GM12891 (cell line): ENCODE results near the gene UEVLD. TPM values are rescaled to one million over a fixed set of nuclear protein-coding genes. Genes with fewer than 3 reads are reported as not detected.

Experiments
- DNase-seq: peaks from one replicate; pipeline ENCODE4 v3.0.0; 2011; ENCODE audit warnings: low spot score; ENCODE audit not compliant: insufficient read length
- FAIRE-seq: peaks from 2 replicates; lab custom pipeline; 2011; peaks lifted over from hg19 to GRCh38; lab: Jason Lieb, UNC
- PAX5 ChIP-seq: IDR thresholded peaks from 2 replicates; pipeline ENCODE4 v1.6.1; 2011; ENCODE audit warnings: low read length, moderate library complexity, mild to moderate bottlenecking; ENCODE audit not compliant: insufficient read depth, severe bottlenecking
- POLR2A ChIP-seq: IDR thresholded peaks from 2 replicates; pipeline ENCODE4 v1.6.1; 2011; ENCODE audit warnings: low read depth, low read length, control low read depth
- POLR2AphosphoS5 ChIP-seq: IDR thresholded peaks from 2 replicates; pipeline ENCODE4 v1.6.1; 2011; ENCODE audit warnings: low read depth, low read length, control low read depth
- POU2F2 ChIP-seq: IDR thresholded peaks from 2 replicates; pipeline ENCODE4 v1.6.1; 2011; ENCODE audit warnings: low read depth, mild to moderate bottlenecking, control low read depth, low read length, moderate library complexity
- SPI1 ChIP-seq: IDR thresholded peaks from 2 replicates; pipeline ENCODE4 v1.6.1; 2011; ENCODE audit warnings: low read depth, low read length, control low read depth
- TAF1 ChIP-seq: IDR thresholded peaks from 2 replicates; pipeline ENCODE4 v1.6.1; 2011; ENCODE audit warnings: low read depth, low read length, control low read depth
- polyA plus RNA-seq: library from polyadenylated mRNA; unstranded; fragments of >200 nt; gene quantifications from one replicate; pipeline ENCODE4 v1.2.1, GENCODE V29; 2012; ENCODE audit warnings: low read depth, missing spikeins, inconsistent platforms; ENCODE audit not compliant: missing spikeins

The UEVLD gene
- polyA plus RNA-seq = 9.0 TPM

DNA sequence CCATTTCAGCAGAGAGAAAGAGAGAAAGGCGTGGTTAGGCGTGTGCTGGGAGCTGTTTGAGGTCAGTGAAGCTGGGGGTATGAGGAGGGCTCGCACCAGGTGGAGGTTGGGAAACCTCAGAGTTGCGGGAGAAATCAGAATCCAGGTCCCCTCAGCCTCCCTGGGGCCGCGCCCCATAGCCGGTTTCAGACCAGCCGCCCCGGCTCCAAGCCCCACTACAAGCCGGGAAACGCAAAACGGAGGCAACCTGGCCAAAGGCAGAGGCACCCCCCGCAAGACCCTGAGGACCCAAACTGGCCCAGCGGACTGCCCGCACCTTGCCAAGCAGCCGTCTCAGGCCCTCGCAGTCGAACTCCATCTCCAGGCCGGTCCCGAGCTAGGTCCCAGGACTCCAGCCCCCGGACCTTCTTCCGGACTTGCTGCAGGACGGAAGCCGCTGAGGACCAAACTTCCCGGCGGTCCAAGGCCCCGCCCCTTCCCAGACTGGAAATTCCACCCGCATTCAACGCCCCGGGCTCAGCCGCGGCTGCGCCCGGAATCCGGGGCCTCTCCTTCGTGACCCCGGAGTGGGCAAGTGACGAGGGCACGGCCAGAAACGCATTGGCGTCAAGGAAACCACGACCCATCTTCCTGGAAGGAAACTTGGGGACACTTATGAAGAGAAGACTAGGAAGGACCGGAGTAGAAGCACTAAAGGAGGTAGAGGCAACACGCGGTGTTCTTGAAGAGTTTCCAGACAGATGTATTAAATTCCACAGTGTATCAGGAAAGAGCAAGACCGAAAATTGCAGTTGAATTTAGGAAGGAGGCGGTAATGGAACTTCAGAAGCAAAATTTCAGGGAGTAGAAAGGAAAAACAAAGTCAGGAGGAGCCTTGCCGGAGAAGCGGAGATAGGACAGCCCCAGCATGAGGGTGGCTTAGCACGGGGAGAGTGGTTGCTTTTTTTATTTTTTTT lies at the start of gene UEVLD:
Gene UEVLD, minus strand, starts transcription at position 438 of the 956 bp plus-strand sequence. Its CDS starts 80 bp downstream, at position 358.
- TF ChIP-seq POLR2AphosphoS5 (peak; percentile 69; the same call in 1 of the 2 replicates), POLR2A (peak; percentile 62; the same call in 1 of the 2 replicates), SPI1 (no peak)
- peak; percentile 57 for FAIRE-seq
- peak; percentile 58 for DNase-seq

DNA sequence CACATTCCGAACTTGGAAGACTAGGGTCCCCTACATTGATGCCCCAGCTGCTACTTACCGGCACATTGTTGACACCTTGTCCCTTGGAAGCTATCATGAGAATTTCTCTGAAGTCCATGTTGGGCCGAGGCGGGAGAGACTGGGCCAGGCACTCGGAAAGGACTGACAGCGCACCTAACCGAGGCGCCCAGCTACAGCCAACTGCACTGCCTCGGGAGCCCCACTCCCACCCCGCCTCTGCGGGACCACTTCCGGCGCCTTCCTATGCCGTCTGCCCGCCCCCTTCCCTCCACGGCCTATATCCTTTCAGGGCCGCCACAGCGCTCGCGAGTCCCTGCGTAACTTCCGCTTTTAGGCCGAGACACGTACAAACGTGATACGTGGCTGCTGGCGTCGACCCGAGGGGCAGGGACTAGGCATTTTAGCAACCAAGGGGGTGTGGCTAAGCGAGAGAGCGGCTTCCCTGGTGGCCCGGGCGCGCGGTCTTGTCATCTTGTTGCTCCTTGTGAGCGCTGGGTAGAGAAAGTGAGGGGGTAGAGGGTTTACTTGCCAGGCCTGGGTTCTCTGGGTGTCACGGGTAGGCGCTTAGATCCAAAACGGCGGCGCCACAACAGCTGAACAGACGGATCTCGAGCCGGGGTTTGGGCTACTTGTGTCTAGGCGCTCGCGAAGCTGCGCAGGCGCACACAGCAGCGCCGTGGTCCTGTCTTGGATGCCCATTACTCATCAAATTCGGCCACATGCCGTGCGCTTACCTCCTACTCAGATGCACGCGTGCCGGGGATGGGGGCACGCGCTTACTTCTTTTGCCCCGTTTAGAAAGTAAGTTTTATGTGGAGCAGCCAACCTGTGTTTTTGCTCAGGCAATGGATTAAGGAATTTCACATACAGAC lies 45.9 kb upstream of the UEVLD start, which contains the start of gene SPTY2D1:
Gene SPTY2D1, minus strand, starts transcription at position 203 of the 893 bp plus-strand sequence. Its CDS starts 85 bp downstream, at position 118.
- FAIRE-seq (peak; percentile 100), DNase-seq (peak; percentile 84)
- TF ChIP-seq PAX5 (no peak), POLR2A (peak; percentile 95), POLR2AphosphoS5 (peak; percentile 92), POU2F2 (peak; percentile 61; the same call in 1 of the 2 replicates), TAF1 (peak; percentile 90), SPI1 (0 out of 2 replicates have a peak, but pooled peaks have one; percentile 21)

DNA sequence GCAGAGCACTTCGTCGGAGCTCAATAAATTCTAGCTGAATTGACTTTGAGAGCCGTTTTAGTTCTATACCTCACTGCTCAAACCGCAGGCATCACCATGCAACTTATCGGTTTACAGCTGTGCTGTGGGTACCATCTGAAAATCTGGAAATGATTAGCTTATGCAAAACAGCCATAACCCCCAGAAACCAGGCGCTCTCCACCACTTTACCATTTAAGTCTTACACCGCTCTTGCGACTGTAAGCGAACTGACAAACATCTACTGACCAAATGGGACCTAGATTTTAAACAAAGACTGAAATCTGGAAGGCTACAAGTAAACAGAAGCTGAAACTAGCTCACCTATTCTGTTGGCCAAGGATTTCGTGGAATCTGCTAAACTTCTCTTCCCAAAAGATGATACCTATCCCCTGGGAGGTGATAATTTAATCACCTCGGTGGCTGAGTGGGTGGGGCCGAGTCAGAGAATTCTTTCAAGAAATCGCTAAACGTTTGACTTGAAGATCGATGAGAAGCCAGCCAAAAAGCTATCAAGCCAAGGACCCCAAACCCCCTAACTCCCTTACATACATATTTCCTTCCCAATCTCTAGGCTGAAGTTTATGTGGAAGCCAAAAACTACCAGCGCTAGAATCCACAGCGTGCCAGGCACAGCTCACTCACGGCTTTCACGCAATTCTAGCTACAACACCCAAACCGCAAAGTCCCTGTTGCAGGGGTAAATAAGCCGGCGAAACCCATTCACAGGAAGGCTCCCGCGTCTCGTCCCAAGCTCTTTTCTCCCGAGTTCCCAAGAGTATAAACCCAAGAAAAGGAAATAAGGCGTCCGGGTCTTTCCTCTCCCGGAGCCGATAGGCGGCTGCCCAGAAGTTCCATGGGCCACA lies 45.0 kb upstream of the UEVLD start:
- peak; percentile 18 for DNase-seq
- TF ChIP-seq POU2F2 (peak; percentile 98), SPI1 (no peak), POLR2AphosphoS5 (no peak), TAF1 (peak; percentile 21; the same call in 1 of the 2 replicates), PAX5 (no peak), POLR2A (peak; percentile 29; the same call in 1 of the 2 replicates)
- peak; percentile 90 for FAIRE-seq

DNA sequence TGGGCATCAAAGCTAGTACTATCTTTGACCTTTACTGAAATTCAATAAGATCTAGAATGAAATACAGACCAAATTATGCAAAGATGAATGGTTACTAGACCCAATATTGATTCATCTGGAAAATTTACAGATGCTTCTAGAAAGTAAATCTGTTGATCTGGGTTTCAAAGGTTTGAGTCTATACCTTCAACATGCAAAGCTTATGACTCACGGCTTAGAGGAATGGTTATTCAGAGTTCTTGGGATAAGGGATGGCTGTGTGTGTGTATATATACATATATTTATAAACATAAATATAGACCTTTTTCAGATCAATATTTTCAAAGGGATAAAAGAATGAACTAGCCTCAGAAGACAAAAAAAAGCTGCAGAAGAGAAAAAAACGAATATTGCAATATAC lies 44.3 kb upstream of the UEVLD start:
- no peak for TF ChIP-seq POLR2A
- TF ChIP-seq PAX5 = no peak
- TF ChIP-seq POU2F2 = no peak
- TF ChIP-seq POLR2AphosphoS5 = no peak
- no peak for TF ChIP-seq SPI1

DNA sequence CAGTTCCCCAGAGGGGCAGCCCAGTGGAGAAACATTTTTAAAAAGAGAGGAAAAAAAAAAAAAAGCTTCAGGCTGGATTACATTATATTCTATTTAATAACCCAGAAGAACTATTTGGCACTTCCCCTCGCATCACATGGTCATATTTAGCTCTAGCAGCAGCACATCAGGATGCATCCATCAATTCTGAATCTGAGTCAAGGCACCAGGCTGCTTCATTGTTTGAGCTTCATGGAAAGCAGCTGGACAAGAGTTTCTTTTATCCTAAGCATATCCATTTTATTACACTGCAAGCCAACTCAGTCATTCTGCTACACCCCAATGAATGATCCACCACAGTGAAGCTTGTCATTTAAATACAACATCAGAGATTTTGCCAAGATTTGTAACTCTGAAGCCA lies 35.6 kb upstream of the UEVLD start:
- DNase-seq (no peak), FAIRE-seq (no peak)
- TF ChIP-seq POLR2A = no peak
- TF ChIP-seq PAX5 = no peak
- TF ChIP-seq SPI1 = no peak
- TF ChIP-seq TAF1 = no peak
- TF ChIP-seq POU2F2 = no peak
- TF ChIP-seq POLR2AphosphoS5 = no peak

More for the DNA sequence above, 44.3 kb upstream of the UEVLD start:
- DNase-seq = no peak
- no peak for FAIRE-seq

DNA sequence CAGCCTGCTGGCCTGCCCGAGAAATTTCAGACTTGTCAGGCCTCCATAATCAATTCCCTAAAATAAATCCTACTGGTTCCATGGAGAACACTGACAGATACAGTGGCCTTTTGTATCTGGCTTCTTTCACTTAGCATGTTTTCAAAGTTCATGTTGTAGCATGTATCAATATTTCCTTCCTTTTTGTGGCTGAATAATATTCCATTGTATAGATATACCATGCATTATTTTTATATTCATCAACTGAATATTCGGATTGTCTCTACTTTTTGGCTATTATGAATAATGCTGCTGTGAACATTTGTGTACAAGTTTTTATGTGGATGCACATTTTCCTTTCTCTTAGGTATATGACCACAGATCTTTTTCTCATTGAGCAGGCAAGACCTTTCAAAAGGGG lies 35.2 kb upstream of the UEVLD start:
- FAIRE-seq (no peak), DNase-seq (no peak)
- TF ChIP-seq TAF1 = no peak
- TF ChIP-seq POLR2A = no peak
- TF ChIP-seq POLR2AphosphoS5 = no peak
- no peak for TF ChIP-seq SPI1
- TF ChIP-seq POU2F2 = no peak
- TF ChIP-seq PAX5 = no peak

DNA sequence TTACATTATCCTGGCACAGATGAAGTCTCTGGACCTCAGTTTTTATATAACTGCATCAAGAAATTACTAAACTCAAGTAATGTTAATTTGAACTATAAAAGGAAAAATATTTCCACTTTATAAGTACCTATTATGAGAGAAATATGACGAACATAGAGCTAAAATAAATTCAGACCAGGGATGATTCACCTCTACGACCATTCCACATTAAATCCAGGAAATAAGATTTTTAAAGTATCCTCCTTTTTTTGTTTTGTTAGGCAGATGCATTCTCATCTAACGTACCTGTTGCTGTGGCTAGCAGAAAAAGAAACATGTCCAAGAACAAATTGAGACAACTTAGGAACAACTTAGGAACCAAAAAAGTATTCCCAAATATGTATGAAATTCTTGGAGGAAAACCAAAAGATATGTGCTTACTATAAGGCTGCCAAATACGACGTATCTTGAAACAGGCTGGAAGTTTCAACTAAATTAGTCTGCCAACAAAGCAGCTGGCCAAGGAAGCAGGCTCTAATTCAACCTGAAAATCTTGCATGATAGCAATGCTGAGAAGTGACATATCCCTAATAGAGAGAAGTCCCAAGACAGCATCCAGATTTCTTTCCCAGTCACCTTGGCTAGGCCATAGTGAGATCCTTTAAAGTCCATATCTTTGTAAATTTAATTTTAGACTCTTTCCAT lies 29.9 kb upstream of the UEVLD start:
- no peak for DNase-seq
- no peak for FAIRE-seq
- TF ChIP-seq POLR2A = no peak
- TF ChIP-seq PAX5 = no peak
- no peak for TF ChIP-seq POLR2AphosphoS5
- no peak for TF ChIP-seq POU2F2
- TF ChIP-seq TAF1 = no peak
- TF ChIP-seq SPI1 = no peak

DNA sequence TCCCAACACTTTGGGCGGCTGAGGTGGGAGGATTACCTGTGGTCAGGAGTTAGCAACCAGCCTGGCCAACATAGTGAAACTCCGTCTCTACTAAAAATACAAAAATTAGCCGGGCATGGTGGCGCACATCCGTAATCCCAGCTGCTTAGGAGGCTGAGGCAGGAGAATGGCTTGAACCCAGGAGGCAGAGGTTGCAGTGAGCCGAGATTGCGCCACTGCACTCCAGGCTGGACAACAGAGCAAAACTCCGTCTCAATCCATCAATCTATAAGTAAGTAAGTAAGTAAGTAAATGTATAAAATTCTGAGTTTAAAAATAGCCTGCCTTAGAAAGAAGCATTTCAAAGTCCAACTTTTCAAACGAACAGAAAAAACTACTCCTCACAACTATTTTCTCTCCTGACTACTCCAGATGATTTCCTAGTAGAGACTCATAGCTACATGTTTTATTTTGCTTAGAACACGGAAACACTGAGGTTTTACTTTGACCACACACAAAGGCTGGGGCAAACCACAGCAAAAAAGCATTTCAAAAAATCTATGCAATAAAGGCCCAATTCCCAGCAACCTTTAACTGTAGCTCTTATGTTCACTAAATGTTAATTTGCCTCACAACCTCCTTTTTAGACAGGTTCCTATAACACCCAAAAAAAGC lies 29.3 kb upstream of the UEVLD start:
- DNase-seq (no peak), FAIRE-seq (no peak)
- no peak for TF ChIP-seq POLR2A
- TF ChIP-seq POLR2AphosphoS5 = no peak
- TF ChIP-seq TAF1 = no peak
- TF ChIP-seq SPI1 = no peak
- TF ChIP-seq PAX5 = no peak
- no peak for TF ChIP-seq POU2F2
